IMR-90 (cell line): ENCODE measurements around the gene TXNL4B. TPM values are rescaled to one million over a fixed set of nuclear protein-coding genes. Genes with fewer than 3 reads are reported as not detected.

Experiments
- ATAC-seq: fragments of 200-7000 bp; cut with Tn5 transposase; 2 replicates; pipeline ENCODE4 v1.9.1; 2020; ENCODE audit warnings: low read depth, mild to moderate bottlenecking, moderate library complexity
- BruUV-seq: library from RNA; stranded (reverse); fragments of 400-500 nt; replicated peaks from 2 replicates; lab custom pipeline; 2021; lab: Mats Ljungman, UMichigan
- CTCF ChIA-PET: fragments of 300-600 bp; formaldehyde crosslinking; extraction: SDS; loops from one replicate; lab custom pipeline; 2021; ENCODE audit warnings: antibody characterized with exemption; lab: Yijun Ruan, JAX
- POLR2A ChIA-PET: fragments of 300-600 bp; sonication (Branson Sonifier 250); formaldehyde crosslinking; loops from one replicate; lab custom pipeline; 2022; ENCODE audit warnings: antibody characterized with exemption; ENCODE audit not compliant: unreplicated experiment; lab: Charles Lee
- DNase-seq: peaks from one replicate; pipeline ENCODE4 v3.0.0; 2013
- H2AFZ ChIP-seq: replicated peaks from 2 replicates; pipeline ENCODE3; 2013; ENCODE audit warnings: low read length, mild to moderate bottlenecking; ENCODE audit not compliant: poor library complexity
- H2AK5ac ChIP-seq: 2 replicates; pipeline ENCODE4 v1.6.1; 2013; ENCODE audit warnings: low read depth, low read length, inconsistent platforms
- H2AK9ac ChIP-seq: replicated peaks from 2 replicates; pipeline ENCODE3; 2013; ENCODE audit warnings: mild to moderate bottlenecking, low read depth, low read length, moderate library complexity; ENCODE audit not compliant: poor library complexity
- H2BK120ac ChIP-seq: 2 replicates; pipeline ENCODE4 v1.6.1; 2013; ENCODE audit warnings: low read depth, low read length, inconsistent platforms
- H2BK15ac ChIP-seq: 3 replicates; pipeline ENCODE4 v1.6.1; 2013; ENCODE audit warnings: low read depth, low read length, inconsistent platforms
- H2BK20ac ChIP-seq: 2 replicates; pipeline ENCODE4 v1.6.1; 2013; ENCODE audit warnings: low read depth, mild to moderate bottlenecking, inconsistent platforms, low read length, moderate library complexity
- H2BK5ac ChIP-seq: 2 replicates; pipeline ENCODE4 v1.6.1; 2013; ENCODE audit warnings: mild to moderate bottlenecking, low read depth, low read length, inconsistent platforms; ENCODE audit not compliant: poor library complexity, severe bottlenecking
- H3K14ac ChIP-seq: replicated peaks from 2 replicates; pipeline ENCODE4 v1.6.1; 2013; ENCODE audit warnings: low read depth, low read length, inconsistent platforms
- H3K18ac ChIP-seq: 2 replicates; pipeline ENCODE4 v1.6.1; 2013; ENCODE audit warnings: low read depth, low read length, control low read depth
- H3K23ac ChIP-seq: 2 replicates; pipeline ENCODE4 v1.6.1; 2013; ENCODE audit warnings: low read depth, low read length, inconsistent platforms
- H3K27ac ChIP-seq: 2 replicates; pipeline ENCODE4 v1.5.1; 2013; ENCODE audit warnings: mild to moderate bottlenecking, control low read depth, low read length; ENCODE audit not compliant: insufficient read depth
- H3K27me3 ChIP-seq: 2 replicates; pipeline ENCODE4 v1.6.1; 2013; ENCODE audit warnings: low read length; ENCODE audit not compliant: control insufficient read depth, insufficient read depth
- H3K36me3 ChIP-seq: 2 replicates; pipeline ENCODE4 v1.6.1; 2013; ENCODE audit warnings: low read length, mixed read lengths; ENCODE audit not compliant: control insufficient read depth, insufficient read depth
- H3K4ac ChIP-seq: 2 replicates; pipeline ENCODE4 v1.6.1; 2013; ENCODE audit warnings: low read depth, low read length, inconsistent platforms
- H3K4me1 ChIP-seq: 2 replicates; pipeline ENCODE4 v1.6.1; 2013; ENCODE audit warnings: low read length, mixed read lengths; ENCODE audit not compliant: control insufficient read depth, insufficient read depth
- H3K4me2 ChIP-seq: 2 replicates; pipeline ENCODE4 v1.6.1; 2013; ENCODE audit warnings: low read depth, mild to moderate bottlenecking, control low read depth, low read length, moderate library complexity
- H3K4me3 ChIP-seq: 2 replicates; pipeline ENCODE4 v1.5.1; 2013; ENCODE audit warnings: low read depth, mild to moderate bottlenecking, control low read depth, low read length, moderate library complexity; ENCODE audit not compliant: insufficient read depth
- H3K56ac ChIP-seq: 2 replicates; pipeline ENCODE4 v1.6.1; 2013; ENCODE audit warnings: low read length, inconsistent platforms; ENCODE audit not compliant: insufficient read depth; ENCODE audit errors: extremely low read depth
- H3K79me1 ChIP-seq, 2 experiments: 2 replicates each; pipeline ENCODE4 v1.6.1; 2013; ENCODE audit warnings: low read length in 2 of 2, inconsistent platforms in 1 of 2, low read depth in 1 of 2
- H3K9ac ChIP-seq: 2 replicates; pipeline ENCODE4 v1.6.1; 2013; ENCODE audit warnings: low read depth, low read length, control low read depth
- H3K9me1 ChIP-seq: 2 replicates; pipeline ENCODE4 v1.6.1; 2013; ENCODE audit warnings: low read length, inconsistent platforms; ENCODE audit not compliant: insufficient read depth
- H3K9me3 ChIP-seq: 2 replicates; pipeline ENCODE4 v1.6.1; 2013; ENCODE audit warnings: low read length; ENCODE audit not compliant: control insufficient read depth, insufficient read depth
- H4K20me1 ChIP-seq: 2 replicates; pipeline ENCODE4 v1.6.1; 2013; ENCODE audit warnings: low read length, inconsistent platforms; ENCODE audit not compliant: insufficient read depth
- H4K5ac ChIP-seq: 2 replicates; pipeline ENCODE4 v1.6.1; 2013; ENCODE audit warnings: mild to moderate bottlenecking, low read depth, low read length, control low read depth
- H4K8ac ChIP-seq, 2 experiments: 2 replicates each; pipeline ENCODE4 v1.6.1; 2013; ENCODE audit warnings: low read depth in 2 of 2, low read length in 2 of 2, control low read depth in 1 of 2, inconsistent platforms in 1 of 2
- H4K91ac ChIP-seq: 2 replicates; pipeline ENCODE4 v1.6.1; 2013; ENCODE audit warnings: low read depth, low read length, inconsistent platforms; ENCODE audit not compliant: insufficient read depth
- CHD1 ChIP-seq: IDR thresholded peaks from 2 replicates; pipeline ENCODE4 v1.6.1; 2012; ENCODE audit warnings: low read depth, low read length, improper control_type of control experiment
- FOS ChIP-seq: fragments of 150-350 bp; IDR thresholded peaks from 2 replicates; pipeline ENCODE4 v1.6.1; 2016; ENCODE audit warnings: low read depth, low read length
- MAZ ChIP-seq: IDR thresholded peaks from 2 replicates; pipeline ENCODE4 v1.6.1; 2012; ENCODE audit warnings: low read depth, mild to moderate bottlenecking, low read length, improper control_type of control experiment, moderate library complexity, borderline replicate concordance
- MXI1 ChIP-seq: IDR thresholded peaks from 2 replicates; pipeline ENCODE4 v1.6.1; 2012; ENCODE audit warnings: low read depth, mild to moderate bottlenecking, low read length, moderate library complexity, borderline replicate concordance
- NFE2L2 ChIP-seq: fragments of 150-350 bp; IDR thresholded peaks from 2 replicates; pipeline ENCODE4 v1.6.1; 2016; ENCODE audit warnings: low read depth, mild to moderate bottlenecking, low read length
- POLR2A ChIP-seq: IDR thresholded peaks from 2 replicates; pipeline ENCODE4 v1.6.1; 2012; ENCODE audit warnings: mild to moderate bottlenecking, low read depth, low read length
- RAD21 ChIP-seq: IDR thresholded peaks from 2 replicates; pipeline ENCODE4 v1.6.1; 2012; ENCODE audit warnings: low read length, improper control_type of control experiment
- RCOR1 ChIP-seq: IDR thresholded peaks from 2 replicates; pipeline ENCODE4 v1.6.1; 2012; ENCODE audit warnings: mild to moderate bottlenecking, low read length, improper control_type of control experiment; ENCODE audit not compliant: insufficient replicate concordance
- RFX5 ChIP-seq: IDR thresholded peaks from 2 replicates; pipeline ENCODE4 v1.8.0; 2012; ENCODE audit warnings: low read depth, mild to moderate bottlenecking, low read length, moderate library complexity
- dilution Hi-C: fragments of 300-500 bp; cut with HindIII; formaldehyde crosslinking; loops from one replicate; pipeline ENCODE4 v1.14.3; 2018; ENCODE audit warnings: low sequenced_read_pairs; ENCODE audit not compliant: unreplicated experiment
- in situ Hi-C: fragments of 300-500 bp; cut with MboI; formaldehyde crosslinking; loops from 3 replicates; pipeline ENCODE4 v1.14.3; 2019; ENCODE audit warnings: low sequenced_read_pairs, inconsistent platforms, mixed read lengths
- intact Hi-C: fragments of 100-400 bp; cut with micrococcal nuclease; formaldehyde crosslinking; loops from 2 replicates; pipeline ENCODE4 v1.10.0; 2022
- polyA plus RNA-seq, 3 experiments: library from polyadenylated mRNA; depleted of rRNA; stranded (reverse); fragments of >200 nt; gene quantifications; 2 replicates each; pipeline ENCODE4 v1.2.3, GENCODE V29; 2012; ENCODE audit warnings: low replicate concordance in 1 of 3
- total RNA-seq: library from RNA; depleted of rRNA; stranded (reverse); fragments of >200 nt; gene quantifications from 2 replicates; pipeline ENCODE4 v1.2.3, GENCODE V29; 2012

Gene TXNL4B
- total and polyA plus RNA-seq, 2 of the 4 experiments (the other 2 are of a cell fraction) = 5.4 to 8.6 TPM

GRCh38 chr16:72049110-72049509, 44.3 kb downstream of the TXNL4B start:
- Histone ChIP-seq H2AK5ac (no peak overlapping the region), H3K27ac (no peak overlapping the region), H2AFZ (no peak overlapping the region), H2AK9ac (no peak overlapping the region), H3K4me3 (no peak overlapping the region), H3K36me3 (no peaks in the 10 kb centered on the region), H3K4me1 (no peaks in the 10 kb centered on the region), H2BK15ac (no peak overlapping the region), H4K5ac (no peak overlapping the region), H3K14ac (no peak overlapping the region), H4K91ac (no peak overlapping the region), H3K79me1 (no peaks in the 10 kb centered on the region), H3K27me3 (no peaks in the 10 kb centered on the region), H3K18ac (no peak overlapping the region), H2BK120ac (no peak overlapping the region), H4K20me1 (no peaks in the 10 kb centered on the region), H4K8ac (no peak overlapping the region), H3K56ac (no peak overlapping the region), H3K9me1 (no peaks in the 10 kb centered on the region), H3K4ac (no peak overlapping the region), H2BK5ac (no peak overlapping the region), H3K9ac (no peak overlapping the region), H3K9me3 (no peaks in the 10 kb centered on the region), H3K23ac (no peak overlapping the region), H3K4me2 (no peak overlapping the region), H2BK20ac (no peak overlapping the region)
- POLR2A ChIA-PET = no interaction called here
- DNase-seq = no peak
- CTCF ChIA-PET = no interaction called here
- ATAC-seq = no peak
- in situ Hi-C loops = no loop called here
- dilution Hi-C loops = no loop called here
- BruUV-seq = no TSS peak
- TF ChIP-seq NFE2L2 (no peak), MAZ (no peak), RAD21 (no peak), CHD1 (no peak), MXI1 (no peak), RFX5 (no peak), RCOR1 (no peak), POLR2A (no peak), FOS (no peak)
- intact Hi-C loops = no loop called here
